Tibial nerve (tissue), 4 donors: Measurements from ENCODE around the gene VCAN. TPM values are rescaled to one million over a fixed set of nuclear protein-coding genes. Genes with fewer than 3 reads are reported as not detected.

Experiments
- total RNA-seq, 4 donors: library from RNA; depleted of rRNA; stranded (reverse); fragments of >200 nt; gene quantifications; one replicate each; pipeline ENCODE4 v1.1.0, GENCODE V29; 2016

The VCAN gene
- total RNA-seq, 4 donors from 2014 or later: 45.7 to 145 (median 65.4) TPM

Other genes starting within 250 kb of the VCAN start
- not detected for gene HAPLN1, start 249.1 kb downstream of the VCAN start, total RNA-seq